HFFc6 (cell line): Measurements from ENCODE around the gene LRRTM3. TPM values are rescaled to one million over a fixed set of nuclear protein-coding genes. Genes with fewer than 3 reads are reported as not detected.

Experiments used
- DNase-seq: peaks from one replicate; pipeline ENCODE4 v3.0.0-alpha.2; 2018
- H3K27ac Mint-ChIP-seq: 2 replicates; pipeline ENCODE4 v1.8.0; 2020; ENCODE audit warnings: mild to moderate bottlenecking, mixed read lengths
- H3K27me3 Mint-ChIP-seq: 2 replicates; pipeline ENCODE4 v1.8.0; 2021; ENCODE audit warnings: mild to moderate bottlenecking, moderate library complexity, mixed read lengths; ENCODE audit not compliant: insufficient read depth
- H3K36me3 Mint-ChIP-seq: 2 replicates; pipeline ENCODE4 v1.8.0; 2021; ENCODE audit warnings: low read depth, mixed read lengths
- H3K4me1 Mint-ChIP-seq: 2 replicates; pipeline ENCODE4 v1.8.0; 2020; ENCODE audit warnings: low read depth, mixed read lengths
- H3K4me3 Mint-ChIP-seq: 2 replicates; pipeline ENCODE4 v1.8.0; 2020; ENCODE audit warnings: mild to moderate bottlenecking, moderate library complexity, mixed read lengths
- H3K9me3 Mint-ChIP-seq: 2 replicates; pipeline ENCODE4 v1.8.0; 2020; ENCODE audit warnings: mild to moderate bottlenecking, mixed read lengths
- total RNA-seq, 6 experiments: library from RNA; stranded (reverse); fragmentation: NEBNext Ultra II Directional; extraction: Animal tissue kit (Norgen Biotek cat#: 25700); gene quantifications; 2 replicates in 1 of 6; 3 replicates in 5 of 6; pipeline ENCODE4 v1.2.3, GENCODE V29; 2021
- TF ChIP-seq, protein P1 (sequence below): fragments of 200-600 bp; sonication (generic); IDR thresholded peaks from 2 replicates; pipeline ENCODE4 v1.5.0; 2021; ENCODE audit warnings: antibody characterized with exemption, mild to moderate bottlenecking

LRRTM3 gene
- total RNA-seq, 6 experiments from 2014 or later, result not detected

DNA sequence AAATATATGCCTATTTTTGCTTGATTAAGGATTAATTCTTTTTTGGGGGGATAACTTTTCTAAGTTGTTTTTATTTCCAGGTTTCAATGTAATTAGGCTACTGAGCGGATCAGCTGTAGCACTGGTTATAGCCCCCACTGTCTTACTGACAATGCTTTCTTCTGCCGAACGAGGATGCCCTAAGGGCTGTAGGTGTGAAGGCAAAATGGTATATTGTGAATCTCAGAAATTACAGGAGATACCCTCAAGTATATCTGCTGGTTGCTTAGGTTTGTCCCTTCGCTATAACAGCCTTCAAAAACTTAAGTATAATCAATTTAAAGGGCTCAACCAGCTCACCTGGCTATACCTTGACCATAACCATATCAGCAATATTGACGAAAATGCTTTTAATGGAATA lies 1.0 kb downstream of the LRRTM3 start:
- Mint-ChIP-seq H3K9me3 (no peaks in the 10 kb centered on the region), H3K36me3 (no peaks in the 10 kb centered on the region), H3K4me1 (peaks cover 7% of the 10 kb centered on the region; the same call in 1 of the 2 replicates), H3K27ac (no peak overlapping the region), H3K27me3 (peaks cover 12% of the 10 kb centered on the region), H3K4me3 (no peak overlapping the region)
- no peak for DNase-seq
- TF ChIP-seq, protein P1, sequence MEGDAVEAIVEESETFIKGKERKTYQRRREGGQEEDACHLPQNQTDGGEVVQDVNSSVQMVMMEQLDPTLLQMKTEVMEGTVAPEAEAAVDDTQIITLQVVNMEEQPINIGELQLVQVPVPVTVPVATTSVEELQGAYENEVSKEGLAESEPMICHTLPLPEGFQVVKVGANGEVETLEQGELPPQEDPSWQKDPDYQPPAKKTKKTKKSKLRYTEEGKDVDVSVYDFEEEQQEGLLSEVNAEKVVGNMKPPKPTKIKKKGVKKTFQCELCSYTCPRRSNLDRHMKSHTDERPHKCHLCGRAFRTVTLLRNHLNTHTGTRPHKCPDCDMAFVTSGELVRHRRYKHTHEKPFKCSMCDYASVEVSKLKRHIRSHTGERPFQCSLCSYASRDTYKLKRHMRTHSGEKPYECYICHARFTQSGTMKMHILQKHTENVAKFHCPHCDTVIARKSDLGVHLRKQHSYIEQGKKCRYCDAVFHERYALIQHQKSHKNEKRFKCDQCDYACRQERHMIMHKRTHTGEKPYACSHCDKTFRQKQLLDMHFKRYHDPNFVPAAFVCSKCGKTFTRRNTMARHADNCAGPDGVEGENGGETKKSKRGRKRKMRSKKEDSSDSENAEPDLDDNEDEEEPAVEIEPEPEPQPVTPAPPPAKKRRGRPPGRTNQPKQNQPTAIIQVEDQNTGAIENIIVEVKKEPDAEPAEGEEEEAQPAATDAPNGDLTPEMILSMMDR, result no peak

- DNase-seq, result no peak
- no peak overlapping the region for H3K27ac Mint-ChIP-seq
- H3K36me3 Mint-ChIP-seq, result no peaks in the 10 kb centered on the region
- H3K4me1 Mint-ChIP-seq, result peaks cover 7% of the 10 kb centered on the region; the same call in 1 of the 2 replicates
- peaks cover 12% of the 10 kb centered on the region for H3K27me3 Mint-ChIP-seq
- no peak overlapping the region for H3K4me3 Mint-ChIP-seq
- no peaks in the 10 kb centered on the region for H3K9me3 Mint-ChIP-seq
- TF ChIP-seq, protein P1, result no peak
Observed at GRCh38 chr10:66927251-66927935, 1.6 kb downstream of the LRRTM3 start.

DNA sequence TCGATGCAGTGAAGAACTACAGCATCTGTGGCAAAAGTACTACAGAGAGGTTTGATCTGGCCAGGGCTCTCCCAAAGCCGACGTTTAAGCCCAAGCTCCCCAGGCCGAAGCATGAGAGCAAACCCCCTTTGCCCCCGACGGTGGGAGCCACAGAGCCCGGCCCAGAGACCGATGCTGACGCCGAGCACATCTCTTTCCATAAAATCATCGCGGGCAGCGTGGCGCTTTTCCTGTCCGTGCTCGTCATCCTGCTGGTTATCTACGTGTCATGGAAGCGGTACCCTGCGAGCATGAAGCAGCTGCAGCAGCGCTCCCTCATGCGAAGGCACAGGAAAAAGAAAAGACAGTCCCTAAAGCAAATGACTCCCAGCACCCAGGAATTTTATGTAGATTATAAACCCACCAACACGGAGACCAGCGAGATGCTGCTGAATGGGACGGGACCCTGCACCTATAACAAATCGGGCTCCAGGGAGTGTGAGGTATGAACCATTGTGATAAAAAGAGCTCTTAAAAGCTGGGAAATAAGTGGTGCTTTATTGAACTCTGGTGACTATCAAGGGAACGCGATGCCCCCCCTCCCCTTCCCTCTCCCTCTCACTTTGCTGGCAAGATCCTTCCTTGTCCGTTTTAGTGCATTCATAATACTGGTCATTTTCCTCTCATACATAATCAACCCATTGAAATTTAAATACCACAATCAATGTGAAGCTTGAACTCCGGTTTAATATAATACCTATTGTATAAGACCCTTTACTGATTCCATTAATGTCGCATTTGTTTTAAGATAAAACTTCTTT lies 2.3 kb downstream of the LRRTM3 start:
- H3K27me3 Mint-ChIP-seq, result peaks cover 12% of the 10 kb centered on the region
- no peak for DNase-seq
- TF ChIP-seq, protein P1, result no peak

DNA sequence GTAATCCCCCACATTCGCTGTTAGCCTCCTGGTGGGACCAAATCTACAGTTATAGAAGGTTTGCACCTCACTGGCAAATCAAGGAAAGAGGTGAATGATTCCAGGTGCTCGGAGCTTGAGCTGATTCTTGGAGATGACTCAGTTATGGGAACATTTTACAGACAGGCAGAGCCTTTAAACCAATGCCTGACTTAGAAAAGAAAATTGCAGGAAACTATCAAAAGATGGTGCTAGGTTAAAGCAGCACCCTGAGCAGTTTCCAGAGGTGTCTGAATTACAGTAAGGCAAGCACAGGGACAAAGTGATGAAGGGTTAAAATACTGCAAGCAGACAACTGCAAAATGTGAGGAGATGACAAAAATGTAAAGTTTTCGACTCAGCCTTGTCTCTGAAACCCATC lies 2.9 kb downstream of the LRRTM3 start:
- TF ChIP-seq, protein P1, result no peak
- Mint-ChIP-seq H3K36me3 (no peaks in the 10 kb centered on the region), H3K27me3 (peaks cover 12% of the 10 kb centered on the region), H3K9me3 (no peaks in the 10 kb centered on the region), H3K27ac (no peak overlapping the region), H3K4me3 (no peak overlapping the region), H3K4me1 (peaks cover 7% of the 10 kb centered on the region; the same call in 1 of the 2 replicates)
- DNase-seq, result no peak

More for the DNA sequence above, 2.3 kb downstream of the LRRTM3 start:
- H3K4me3 Mint-ChIP-seq, result peak overlapping the region; percentile 57
- peaks cover 7% of the 10 kb centered on the region; the same call in 1 of the 2 replicates for H3K4me1 Mint-ChIP-seq
- no peaks in the 10 kb centered on the region for H3K36me3 Mint-ChIP-seq
- H3K27ac Mint-ChIP-seq, result no peak overlapping the region
- H3K9me3 Mint-ChIP-seq, result no peaks in the 10 kb centered on the region

DNA sequence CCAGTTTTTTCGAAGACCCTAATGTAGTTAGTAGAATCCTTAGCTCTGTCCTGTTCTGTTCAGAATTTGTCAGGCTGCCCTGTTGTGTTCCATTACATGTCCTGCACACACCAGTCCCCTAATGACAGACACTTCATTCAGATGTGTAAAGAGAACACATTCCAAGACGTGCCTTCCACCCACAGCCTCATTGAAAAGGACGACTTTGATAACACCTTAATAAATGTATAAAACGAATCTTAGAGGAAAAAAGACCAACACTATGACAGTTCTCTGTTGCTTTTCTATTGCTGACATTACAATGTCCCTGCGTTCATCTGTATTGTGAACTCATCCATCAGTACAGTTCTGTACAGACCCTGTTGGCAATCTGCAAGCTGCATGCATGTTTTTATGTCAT lies 3.5 kb downstream of the LRRTM3 start:
- no peak for DNase-seq
- Mint-ChIP-seq H3K36me3 (no peaks in the 10 kb centered on the region), H3K4me1 (peaks cover 7% of the 10 kb centered on the region; the same call in 1 of the 2 replicates), H3K27ac (no peak overlapping the region), H3K9me3 (no peaks in the 10 kb centered on the region), H3K27me3 (peaks cover 12% of the 10 kb centered on the region), H3K4me3 (no peak overlapping the region)
- TF ChIP-seq, protein P1, result no peak
